Activated CD4-positive, CD25-positive, alpha-beta regulatory T cell treated with anti-CD3 and anti-CD28 coated beads, Interleukin-2, amount 50 U/mL, for 72 hours (primary cell): ENCODE measurements around the gene PPP2R5C.

Experiments used
- DNase-seq: peaks from one replicate; pipeline ENCODE4 v3.0.0; 2021

The PPP2R5C gene

GRCh38 chr14:101873076-101873825, 111.7 kb downstream of the PPP2R5C start:
- DNase-seq: no peak

- DNase-seq: no peak
Observed at GRCh38 chr14:101873991-101874390, 112.5 kb downstream of the PPP2R5C start.

GRCh38 chr14:101875041-101875726, 113.7 kb downstream of the PPP2R5C start:
- DNase-seq: no peak

GRCh38 chr14:101875727-101876554, 114.4 kb downstream of the PPP2R5C start:
- DNase-seq: no peak

GRCh38 chr14:101876555-101876938, 115.0 kb downstream of the PPP2R5C start:
- DNase-seq: peak; percentile 54

GRCh38 chr14:101877766-101878165, 116.3 kb downstream of the PPP2R5C start:
- DNase-seq: no peak

- DNase-seq: no peak
Observed at GRCh38 chr14:101878211-101878821, 116.8 kb downstream of the PPP2R5C start.

GRCh38 chr14:101878822-101879528, 117.5 kb downstream of the PPP2R5C start:
- no peak for DNase-seq

GRCh38 chr14:101879529-101880336, 118.2 kb downstream of the PPP2R5C start:
- DNase-seq: no peak

GRCh38 chr14:101881426-101881825, 119.9 kb downstream of the PPP2R5C start:
- DNase-seq: no peak

GRCh38 chr14:101882141-101882935, 120.8 kb downstream of the PPP2R5C start:
- no peak for DNase-seq

- no peak for DNase-seq
Observed at GRCh38 chr14:101884089-101884933, 122.8 kb downstream of the PPP2R5C start.

- no peak for DNase-seq
Observed at GRCh38 chr14:101884934-101885576, 123.5 kb downstream of the PPP2R5C start.

GRCh38 chr14:101887219-101887618, 125.7 kb downstream of the PPP2R5C start:
- DNase-seq: no peak

GRCh38 chr14:101888182-101888581, 126.7 kb downstream of the PPP2R5C start:
- no peak for DNase-seq

GRCh38 chr14:101889366-101889765, 127.9 kb downstream of the PPP2R5C start:
- no peak for DNase-seq

GRCh38 chr14:101889898-101890297, 128.4 kb downstream of the PPP2R5C start:
- DNase-seq: no peak

- DNase-seq: no peak
Observed at GRCh38 chr14:101891471-101891870, 130.0 kb downstream of the PPP2R5C start.

- DNase-seq: no peak
Observed at GRCh38 chr14:101893759-101894158, 132.2 kb downstream of the PPP2R5C start.
